Type B pancreatic cell (in vitro differentiated cells): ENCODE measurements around the gene TOX3. TPM values are rescaled to one million over a fixed set of nuclear protein-coding genes. Genes with fewer than 3 reads are reported as not detected.

ENCODE experiments used
- DNase-seq: peaks from one replicate; pipeline ENCODE4 v3.0.0; 2021; ENCODE audit warnings: mixed read lengths; ENCODE audit not compliant: unreplicated experiment; ENCODE audit errors: extremely low spot score
- H3K27ac Mint-ChIP-seq: 2 replicates; pipeline ENCODE4 v1.8.0; 2021; ENCODE audit warnings: mild to moderate bottlenecking, mixed read lengths
- H3K27me3 Mint-ChIP-seq: 2 replicates; pipeline ENCODE4 v1.8.0; 2021; ENCODE audit warnings: mixed read lengths
- H3K36me3 Mint-ChIP-seq: 2 replicates; pipeline ENCODE4 v1.8.0; 2021; ENCODE audit warnings: mixed read lengths
- H3K4me1 Mint-ChIP-seq: one replicate; pipeline ENCODE4 v1.8.0; 2021; ENCODE audit warnings: mixed read lengths; ENCODE audit not compliant: unreplicated experiment
- H3K4me3 Mint-ChIP-seq: 2 replicates; pipeline ENCODE4 v1.8.0; 2021; ENCODE audit warnings: mild to moderate bottlenecking, mixed read lengths
- H3K9me3 Mint-ChIP-seq: 2 replicates; pipeline ENCODE4 v1.8.0; 2021; ENCODE audit warnings: mixed read lengths
- CTCF ChIP-seq: fragments of 200-600 bp; sonication (generic); conservative IDR thresholded peaks from 2 replicates; pipeline ENCODE4 v1.5.0; 2021; ENCODE audit warnings: antibody characterized with exemption, mild to moderate bottlenecking
- total RNA-seq: library from RNA; stranded (reverse); gene quantifications from 2 replicates; pipeline ENCODE4 v1.2.1, GENCODE V29; 2021; ENCODE audit warnings: low replicate concordance

The TOX3 gene
- total RNA-seq, 1 donor from 2014 or later = 18.4 TPM

- H3K36me3 Mint-ChIP-seq = no peaks in the 10 kb centered on the region
- no peak for TF ChIP-seq CTCF
- H3K4me1 Mint-ChIP-seq = no peaks in the 10 kb centered on the region
- no peak overlapping the region for H3K27ac Mint-ChIP-seq
- no peak overlapping the region for H3K4me3 Mint-ChIP-seq
- H3K27me3 Mint-ChIP-seq = peaks cover 72% of the 10 kb centered on the region
- H3K9me3 Mint-ChIP-seq = peaks cover 5% of the 10 kb centered on the region
- no peak for DNase-seq
Observed at GRCh38 chr16:52473096-52473495, 73.8 kb downstream of the TOX3 start.

DNA sequence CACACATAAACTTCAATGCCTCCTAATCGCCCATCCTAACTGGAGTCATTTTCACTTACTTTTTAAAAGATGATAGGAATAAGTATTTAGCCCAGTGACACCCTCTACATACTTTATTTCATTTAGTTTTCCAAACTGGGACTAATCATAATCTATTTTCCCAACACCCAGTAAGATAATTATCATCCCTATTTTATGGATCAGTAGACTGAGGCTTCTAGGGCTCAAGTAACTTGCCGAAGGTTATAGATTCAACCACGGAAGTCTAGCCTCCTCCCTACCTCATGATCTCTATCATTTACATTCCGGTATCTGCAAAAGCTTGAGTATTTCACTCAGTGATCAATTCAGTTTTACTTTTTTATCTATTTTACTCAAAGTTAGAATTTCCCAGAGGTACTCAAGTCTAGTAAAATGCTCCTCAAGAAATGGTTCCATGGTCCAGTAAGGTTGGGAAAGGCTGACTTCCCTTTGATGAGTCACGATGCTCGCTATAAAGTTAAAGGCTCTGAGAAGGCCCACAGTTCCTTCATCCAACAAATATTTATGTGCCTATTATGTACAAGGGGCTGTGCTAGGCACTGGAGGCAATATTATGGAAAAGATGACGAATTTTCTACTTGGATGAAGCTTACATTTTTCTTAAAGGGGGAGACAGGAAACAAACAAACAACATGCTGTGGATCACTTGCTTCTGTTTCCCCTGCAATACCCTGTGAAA is 75.1 kb downstream of the TOX3 start:
- H3K27me3 Mint-ChIP-seq = peaks cover 71% of the 10 kb centered on the region
- peaks cover 5% of the 10 kb centered on the region for H3K9me3 Mint-ChIP-seq
- H3K27ac Mint-ChIP-seq = no peak overlapping the region
- DNase-seq = no peak
- no peak overlapping the region for H3K4me3 Mint-ChIP-seq
- H3K4me1 Mint-ChIP-seq = peaks cover 4% of the 10 kb centered on the region
- H3K36me3 Mint-ChIP-seq = no peaks in the 10 kb centered on the region
- no peak for TF ChIP-seq CTCF

- H3K27me3 Mint-ChIP-seq = peaks cover 71% of the 10 kb centered on the region
- no peak overlapping the region for H3K4me3 Mint-ChIP-seq
- H3K36me3 Mint-ChIP-seq = no peaks in the 10 kb centered on the region
- peaks cover 5% of the 10 kb centered on the region for H3K9me3 Mint-ChIP-seq
- H3K27ac Mint-ChIP-seq = no peak overlapping the region
- no peak for DNase-seq
- no peak for TF ChIP-seq CTCF
- H3K4me1 Mint-ChIP-seq = peaks cover 4% of the 10 kb centered on the region
Observed at GRCh38 chr16:52470585-52470984, 76.4 kb downstream of the TOX3 start.

- Mint-ChIP-seq H3K4me3 (no peak overlapping the region), H3K27me3 (peaks cover 66% of the 10 kb centered on the region)
Observed at GRCh38 chr16:52469775-52470174, 77.2 kb downstream of the TOX3 start.

DNA sequence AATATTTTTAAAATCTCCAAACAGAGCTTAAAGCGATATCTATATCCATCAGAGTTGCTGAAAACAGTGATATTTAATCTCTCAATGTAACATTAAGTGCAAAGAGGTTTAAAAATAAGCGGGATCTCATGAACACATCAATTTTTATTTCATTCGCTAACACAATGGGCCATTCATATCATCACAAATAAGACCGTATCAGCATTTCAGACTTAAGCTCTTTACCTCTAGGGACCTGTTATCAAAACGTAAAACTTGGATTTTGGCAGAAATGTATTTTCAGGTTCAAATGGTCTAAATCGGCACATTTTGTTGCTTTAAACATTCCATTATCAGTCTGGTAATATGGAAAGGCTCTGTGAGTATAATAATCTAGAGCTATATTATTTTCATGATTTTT is 77.9 kb downstream of the TOX3 start:
- Mint-ChIP-seq H3K36me3 (no peaks in the 10 kb centered on the region), H3K4me3 (no peak overlapping the region), H3K9me3 (no peaks in the 10 kb centered on the region), H3K27ac (no peak overlapping the region), H3K27me3 (peaks cover 63% of the 10 kb centered on the region), H3K4me1 (peaks cover 4% of the 10 kb centered on the region)
- TF ChIP-seq CTCF = no peak
- DNase-seq = no peak

More at GRCh38 chr16:52469775-52470174, 77.2 kb downstream of the TOX3 start:
- Mint-ChIP-seq H3K4me1 (peaks cover 4% of the 10 kb centered on the region), H3K9me3 (peaks cover under 1% of the 10 kb centered on the region), H3K27ac (no peak overlapping the region), H3K36me3 (no peaks in the 10 kb centered on the region)
- no peak for TF ChIP-seq CTCF
- DNase-seq = no peak
